Immature natural killer cell (primary cell): Measurements from ENCODE around the gene MMP28. TPM values are rescaled to one million over a fixed set of nuclear protein-coding genes. Genes with fewer than 3 reads are reported as not detected.

Experiments
- DNase-seq, 3 donors: peaks; one replicate each; pipeline ENCODE4 v3.0.0; 2022; ENCODE audit warnings: mixed read lengths in 1 of 3
- H3K27ac Mint-ChIP-seq, 6 donors: one replicate each; pipeline ENCODE4 v1.8.0; 2020; ENCODE audit warnings: mixed read lengths in 6 of 6, mild to moderate bottlenecking in 5 of 6, inconsistent platforms in 4 of 6, moderate library complexity in 3 of 6
- H3K27me3 Mint-ChIP-seq, 3 donors: one replicate each; pipeline ENCODE4 v1.8.0; 2020 to 2021; ENCODE audit warnings: low read depth in 3 of 3, mild to moderate bottlenecking in 3 of 3, mixed read lengths in 3 of 3, moderate library complexity in 3 of 3, inconsistent platforms in 1 of 3
- H3K36me3 Mint-ChIP-seq, 3 donors: one replicate each; pipeline ENCODE4 v1.8.0; 2020; ENCODE audit warnings: mixed read lengths in 3 of 3, inconsistent platforms in 2 of 3, mild to moderate bottlenecking in 2 of 3
- H3K4me1 Mint-ChIP-seq, 2 donors: one replicate each; pipeline ENCODE4 v1.8.0; 2020; ENCODE audit warnings: inconsistent platforms in 2 of 2, mild to moderate bottlenecking in 2 of 2, mixed read lengths in 2 of 2, moderate library complexity in 1 of 2
- H3K4me3 Mint-ChIP-seq, 5 donors: one replicate each; pipeline ENCODE4 v1.8.0; 2020; ENCODE audit warnings: mild to moderate bottlenecking in 5 of 5, mixed read lengths in 5 of 5, inconsistent platforms in 3 of 5, moderate library complexity in 3 of 5
- H3K9me3 Mint-ChIP-seq, 6 donors: one replicate each; pipeline ENCODE4 v1.8.0; 2020; ENCODE audit warnings: mild to moderate bottlenecking in 6 of 6, mixed read lengths in 6 of 6, inconsistent platforms in 4 of 6, moderate library complexity in 3 of 6
- polyA plus RNA-seq, 3 donors: library from polyadenylated mRNA; unstranded; fragments of 300-500 nt; fragmentation: Illumina TruSeq; gene quantifications; one replicate each; pipeline ENCODE4 v1.2.3, GENCODE V29; 2021

Gene MMP28
- polyA plus RNA-seq, 3 donors from 2014 or later = not detected

GRCh38 chr17:35791681-35792350 is 3.6 kb downstream of the MMP28 start:
- H3K36me3 Mint-ChIP-seq = no peaks in the 10 kb centered on the region
- H3K4me3 Mint-ChIP-seq = no peak overlapping the region
- peaks cover 11 to 23% (median 14%) of the 10 kb centered on the region in 3 donors for H3K27me3 Mint-ChIP-seq
- no peaks in the 10 kb centered on the region for H3K9me3 Mint-ChIP-seq
- no peak overlapping the region for H3K27ac Mint-ChIP-seq
- H3K4me1 Mint-ChIP-seq = peaks cover 11 to 14% of the 10 kb centered on the region in 2 donors
- no peak for DNase-seq

- Mint-ChIP-seq H3K27me3 (peaks cover 7 to 14% (median 9%) of the 10 kb centered on the region in 3 donors), H3K36me3 (no peaks in the 10 kb centered on the region), H3K27ac (no peak overlapping the region), H3K4me3 (no peak overlapping the region), H3K4me1 (peaks cover 6% of the 10 kb centered on the region in 2 donors), H3K9me3 (no peaks in the 10 kb centered on the region)
- DNase-seq = no peak
Observed at GRCh38 chr17:35790841-35791240, 4.6 kb downstream of the MMP28 start.

GRCh38 chr17:35788477-35789368 is 6.7 kb downstream of the MMP28 start:
- no peak for DNase-seq
- no peak overlapping the region for H3K27ac Mint-ChIP-seq
- no peak overlapping the region for H3K4me3 Mint-ChIP-seq
- no peaks in the 10 kb centered on the region for H3K36me3 Mint-ChIP-seq
- H3K27me3 Mint-ChIP-seq = peaks cover 5 to 9% (median 5%) of the 10 kb centered on the region in 3 donors
- H3K9me3 Mint-ChIP-seq = no peaks in the 10 kb centered on the region
- H3K4me1 Mint-ChIP-seq = no peaks in the 10 kb centered on the region

GRCh38 chr17:35786941-35787432 is 8.5 kb downstream of the MMP28 start:
- Mint-ChIP-seq H3K27me3 (peaks cover 0 to 13% (median 6%) of the 10 kb centered on the region in 3 donors), H3K4me1 (no peaks in the 10 kb centered on the region), H3K27ac (no peak overlapping the region), H3K4me3 (no peak overlapping the region), H3K36me3 (no peaks in the 10 kb centered on the region), H3K9me3 (no peaks in the 10 kb centered on the region)
- DNase-seq = no peak

GRCh38 chr17:35784895-35785294 is 10.5 kb downstream of the MMP28 start:
- H3K27me3 Mint-ChIP-seq = peaks cover 0 to 17% (median 6%) of the 10 kb centered on the region in 3 donors
- no peak overlapping the region for H3K4me3 Mint-ChIP-seq
- no peak for DNase-seq
- H3K27ac Mint-ChIP-seq = no peak overlapping the region
- H3K4me1 Mint-ChIP-seq = no peaks in the 10 kb centered on the region
- H3K36me3 Mint-ChIP-seq = no peaks in the 10 kb centered on the region
- no peaks in the 10 kb centered on the region for H3K9me3 Mint-ChIP-seq

GRCh38 chr17:35780950-35781349 is 14.5 kb downstream of the MMP28 start:
- H3K4me3 Mint-ChIP-seq = no peak overlapping the region
- H3K27ac Mint-ChIP-seq = no peak overlapping the region

GRCh38 chr17:35778641-35779196 is 16.7 kb downstream of the MMP28 start:
- no peaks in the 10 kb centered on the region for H3K36me3 Mint-ChIP-seq
- no peak for DNase-seq
- no peak overlapping the region for H3K27ac Mint-ChIP-seq
- H3K9me3 Mint-ChIP-seq = no peaks in the 10 kb centered on the region
- H3K4me1 Mint-ChIP-seq = no peaks in the 10 kb centered on the region
- H3K27me3 Mint-ChIP-seq = peaks cover 3 to 9% (median 8%) of the 10 kb centered on the region in 3 donors
- no peak overlapping the region for H3K4me3 Mint-ChIP-seq

More at GRCh38 chr17:35780950-35781349, 14.5 kb downstream of the MMP28 start:
- Mint-ChIP-seq H3K36me3 (no peaks in the 10 kb centered on the region), H3K4me1 (no peaks in the 10 kb centered on the region), H3K9me3 (no peaks in the 10 kb centered on the region), H3K27me3 (peaks cover 0 to 12% (median 10%) of the 10 kb centered on the region in 3 donors)
- no peak for DNase-seq

- Mint-ChIP-seq H3K27ac (no peak overlapping the region), H3K36me3 (no peaks in the 10 kb centered on the region), H3K4me3 (no peak overlapping the region), H3K9me3 (no peaks in the 10 kb centered on the region), H3K27me3 (peaks cover 2 to 4% (median 3%) of the 10 kb centered on the region in 3 donors), H3K4me1 (no peaks in the 10 kb centered on the region)
- no peak for DNase-seq
Observed at GRCh38 chr17:35775583-35775982, 19.9 kb downstream of the MMP28 start.

- DNase-seq = no peak
- no peaks in the 10 kb centered on the region for H3K36me3 Mint-ChIP-seq
- H3K27ac Mint-ChIP-seq = no peak overlapping the region
- H3K4me1 Mint-ChIP-seq = no peaks in the 10 kb centered on the region
- peaks cover 2 to 4% (median 3%) of the 10 kb centered on the region in 3 donors for H3K27me3 Mint-ChIP-seq
- H3K4me3 Mint-ChIP-seq = no peak overlapping the region
- H3K9me3 Mint-ChIP-seq = no peaks in the 10 kb centered on the region
Observed at GRCh38 chr17:35775039-35775438, 20.4 kb downstream of the MMP28 start.

GRCh38 chr17:35774499-35774898 is 20.9 kb downstream of the MMP28 start:
- no peak overlapping the region for H3K27ac Mint-ChIP-seq
- H3K9me3 Mint-ChIP-seq = no peaks in the 10 kb centered on the region
- H3K27me3 Mint-ChIP-seq = peaks cover 2 to 4% (median 3%) of the 10 kb centered on the region in 3 donors
- no peaks in the 10 kb centered on the region for H3K4me1 Mint-ChIP-seq
- H3K4me3 Mint-ChIP-seq = no peak overlapping the region
- H3K36me3 Mint-ChIP-seq = no peaks in the 10 kb centered on the region
- no peak for DNase-seq

- Mint-ChIP-seq H3K9me3 (no peaks in the 10 kb centered on the region), H3K27ac (no peak overlapping the region), H3K36me3 (no peaks in the 10 kb centered on the region), H3K27me3 (peaks cover 2 to 6% (median 6%) of the 10 kb centered on the region in 3 donors), H3K4me3 (no peak overlapping the region), H3K4me1 (no peaks in the 10 kb centered on the region)
- DNase-seq = no peak
Observed at GRCh38 chr17:35773679-35774425, 21.6 kb downstream of the MMP28 start.

GRCh38 chr17:35773129-35773528 is 22.3 kb downstream of the MMP28 start:
- DNase-seq = no peak
- Mint-ChIP-seq H3K4me3 (no peak overlapping the region), H3K4me1 (no peaks in the 10 kb centered on the region), H3K27ac (no peak overlapping the region), H3K27me3 (peaks cover 2 to 6% (median 6%) of the 10 kb centered on the region in 3 donors), H3K9me3 (no peaks in the 10 kb centered on the region), H3K36me3 (no peaks in the 10 kb centered on the region)

- H3K4me1 Mint-ChIP-seq = peaks cover 1 to 2% of the 10 kb centered on the region in 2 donors
- H3K36me3 Mint-ChIP-seq = no peaks in the 10 kb centered on the region
- no peak overlapping the region for H3K4me3 Mint-ChIP-seq
- no peak for DNase-seq
- H3K9me3 Mint-ChIP-seq = no peaks in the 10 kb centered on the region
- no peak overlapping the region for H3K27ac Mint-ChIP-seq
- peaks cover 2 to 6% (median 2%) of the 10 kb centered on the region in 3 donors for H3K27me3 Mint-ChIP-seq
Observed at GRCh38 chr17:35769895-35770486, 25.4 kb downstream of the MMP28 start.
